Measurements from ENCODE around the gene DLG5. TPM values are rescaled to one million over a fixed set of nuclear protein-coding genes. Genes with fewer than 3 reads are reported as not detected.

Gene DLG5
- total RNA-seq, 2 experiments from 2014 or later, result 2.6 to 3.3 TPM

DNA sequence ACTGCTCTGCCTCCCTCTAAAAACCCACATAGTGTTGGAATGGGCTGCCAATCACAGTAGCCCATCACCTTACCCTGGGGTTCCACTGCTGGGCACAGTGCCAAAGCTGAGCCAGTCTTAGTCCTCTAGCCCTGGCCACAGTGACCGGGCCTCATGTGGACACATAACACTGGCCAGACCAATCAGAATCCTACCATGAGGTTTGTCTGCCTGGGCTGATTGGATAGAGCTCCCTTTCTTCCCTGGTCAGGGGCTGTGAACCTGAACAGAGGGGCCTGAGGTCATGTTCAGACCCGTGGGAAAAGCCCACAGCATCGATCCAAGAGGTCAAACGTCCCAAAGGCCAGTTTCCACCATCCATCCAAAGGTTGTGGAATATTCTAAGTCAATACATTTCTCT, 6.1 kb downstream of the DLG5 start:
- no peak for DNase-seq
- CTCF ChIA-PET, result no interaction called here
- H3K4me1 Mint-ChIP-seq (ENCODE audit: low read depth), result peaks cover 4% of the 10 kb centered on the region
- H3K9me3 Mint-ChIP-seq, result no peaks in the 10 kb centered on the region
- H3K4me3 Mint-ChIP-seq, result no peak overlapping the region
- intact Hi-C loops (cut with micrococcal nuclease), result no loop called here
- no peaks in the 10 kb centered on the region for H3K36me3 Mint-ChIP-seq (ENCODE audit: low read depth)
- H3K27me3 Mint-ChIP-seq (ENCODE audit: low read depth), result peaks cover 32% of the 10 kb centered on the region
- no peak overlapping the region for H3K27ac Mint-ChIP-seq

DNA sequence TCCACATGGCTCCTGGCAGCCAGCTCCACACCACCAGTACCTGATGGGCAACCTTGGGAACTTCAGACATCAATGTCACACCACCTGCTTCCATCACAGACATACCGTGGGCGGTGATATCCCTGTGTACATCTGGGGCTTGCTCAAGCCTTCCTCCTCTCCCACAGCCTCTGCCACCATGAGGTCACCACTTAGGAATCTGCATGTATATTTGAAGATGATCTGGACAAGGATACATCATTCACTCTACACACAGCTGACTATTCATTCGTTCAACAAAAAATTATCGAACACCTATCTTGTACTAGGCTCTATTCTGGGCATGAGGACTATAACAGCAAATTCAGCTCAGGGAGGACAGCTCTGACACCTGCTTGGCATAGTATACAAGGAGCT, 6.8 kb downstream of the DLG5 start:
- Mint-ChIP-seq H3K27ac (no peak overlapping the region), H3K4me1 (ENCODE audit: low read depth) (no peaks in the 10 kb centered on the region), H3K36me3 (ENCODE audit: low read depth) (no peaks in the 10 kb centered on the region), H3K9me3 (no peaks in the 10 kb centered on the region), H3K4me3 (no peak overlapping the region), H3K27me3 (ENCODE audit: low read depth) (peaks cover 26% of the 10 kb centered on the region)
- no peak for DNase-seq
- CTCF ChIA-PET, result no interaction called here
- intact Hi-C loops (cut with micrococcal nuclease), result no loop called here

DNA sequence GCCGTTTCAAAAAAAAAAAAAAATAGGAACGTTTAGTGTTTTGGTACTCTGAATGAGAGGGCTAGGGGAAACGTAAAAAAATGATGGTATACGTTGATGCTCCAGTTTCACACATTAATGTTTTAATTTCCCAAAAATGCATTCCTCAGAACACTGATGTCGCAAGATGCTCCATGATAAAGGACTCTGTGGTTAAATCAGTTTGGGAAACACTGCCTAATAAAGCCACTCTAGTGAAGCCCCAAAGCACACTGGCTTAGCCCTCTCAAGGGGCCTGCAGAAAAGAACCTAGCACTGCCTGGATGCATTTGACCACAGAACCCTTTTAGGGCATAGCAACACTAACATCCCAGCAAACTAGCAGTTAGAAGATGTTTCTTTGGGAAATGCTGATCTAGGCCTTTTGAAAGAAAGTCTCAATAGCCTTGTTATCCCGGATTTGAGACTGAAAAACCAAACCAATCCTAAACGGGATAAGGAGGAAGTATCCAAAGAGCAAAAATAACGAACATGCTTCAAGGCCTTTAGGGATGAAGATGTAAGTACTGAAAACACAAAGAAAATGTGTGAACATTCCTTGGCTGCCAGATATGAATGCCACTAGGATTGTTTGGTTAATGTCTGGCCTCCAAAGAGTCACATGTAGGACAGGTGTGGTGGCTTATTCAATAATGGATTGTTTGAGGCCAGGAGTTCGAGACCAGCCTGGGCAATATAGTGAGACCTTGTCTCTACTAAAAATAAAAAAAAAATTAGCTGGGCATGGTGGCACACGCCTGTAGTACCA, 11.0 kb downstream of the DLG5 start:
- no peak for DNase-seq
- peaks cover 11% of the 10 kb centered on the region for H3K27me3 Mint-ChIP-seq (ENCODE audit: low read depth)
- H3K9me3 Mint-ChIP-seq, result no peaks in the 10 kb centered on the region
- H3K4me1 Mint-ChIP-seq (ENCODE audit: low read depth), result no peaks in the 10 kb centered on the region
- CTCF ChIA-PET, result no interaction called here
- no peak overlapping the region for H3K27ac Mint-ChIP-seq
- H3K36me3 Mint-ChIP-seq (ENCODE audit: low read depth), result no peaks in the 10 kb centered on the region
- no peak overlapping the region for H3K4me3 Mint-ChIP-seq
- intact Hi-C loops (cut with micrococcal nuclease), result no loop called here

DNA sequence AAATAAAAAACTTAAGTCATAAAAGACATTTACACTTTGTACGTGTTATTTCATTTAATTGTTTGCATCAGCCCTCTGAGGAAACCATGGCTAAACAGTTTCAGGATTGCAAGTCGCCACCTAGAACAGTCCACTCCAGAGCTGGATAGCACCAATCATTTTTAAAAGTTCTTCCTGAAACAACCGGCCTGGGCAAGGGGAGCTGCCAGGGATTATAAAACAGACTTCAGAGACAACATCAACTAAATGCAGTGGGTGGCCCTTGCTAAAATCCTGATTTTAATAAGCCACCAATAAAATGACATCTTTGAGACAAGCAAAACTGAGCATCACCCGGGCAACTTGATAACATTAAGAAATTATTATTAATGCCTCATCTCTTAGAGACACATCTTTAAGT, 13.5 kb downstream of the DLG5 start:
- Mint-ChIP-seq H3K27ac (no peak overlapping the region), H3K36me3 (ENCODE audit: low read depth) (no peaks in the 10 kb centered on the region), H3K9me3 (no peaks in the 10 kb centered on the region), H3K27me3 (ENCODE audit: low read depth) (peaks cover 9% of the 10 kb centered on the region), H3K4me1 (ENCODE audit: low read depth) (no peaks in the 10 kb centered on the region), H3K4me3 (no peak overlapping the region)
- CTCF ChIA-PET, result no interaction called here
- DNase-seq, result no peak
- intact Hi-C loops (cut with micrococcal nuclease), result no loop called here

DNA sequence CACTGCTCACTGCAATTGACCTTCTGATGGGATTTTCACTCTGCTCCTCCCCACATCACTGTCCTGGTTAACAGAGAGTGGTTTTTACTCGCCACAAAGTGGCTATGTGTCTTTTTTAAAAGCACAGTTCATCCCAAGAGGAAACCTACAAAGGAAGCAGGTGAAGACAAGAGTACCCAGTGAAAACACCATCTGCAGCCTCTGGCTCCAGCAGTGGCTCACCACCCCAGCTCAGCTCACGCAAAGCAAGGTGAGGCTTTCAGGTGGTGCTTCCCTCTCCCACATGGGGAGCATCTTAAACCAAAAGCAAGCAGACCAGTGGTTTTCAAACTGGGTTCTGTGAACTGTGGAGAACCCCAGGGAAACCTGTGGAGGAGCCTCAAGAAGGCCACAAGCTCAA, 14.0 kb downstream of the DLG5 start:
- Mint-ChIP-seq H3K36me3 (ENCODE audit: low read depth) (no peaks in the 10 kb centered on the region), H3K27ac (no peak overlapping the region)

DNA sequence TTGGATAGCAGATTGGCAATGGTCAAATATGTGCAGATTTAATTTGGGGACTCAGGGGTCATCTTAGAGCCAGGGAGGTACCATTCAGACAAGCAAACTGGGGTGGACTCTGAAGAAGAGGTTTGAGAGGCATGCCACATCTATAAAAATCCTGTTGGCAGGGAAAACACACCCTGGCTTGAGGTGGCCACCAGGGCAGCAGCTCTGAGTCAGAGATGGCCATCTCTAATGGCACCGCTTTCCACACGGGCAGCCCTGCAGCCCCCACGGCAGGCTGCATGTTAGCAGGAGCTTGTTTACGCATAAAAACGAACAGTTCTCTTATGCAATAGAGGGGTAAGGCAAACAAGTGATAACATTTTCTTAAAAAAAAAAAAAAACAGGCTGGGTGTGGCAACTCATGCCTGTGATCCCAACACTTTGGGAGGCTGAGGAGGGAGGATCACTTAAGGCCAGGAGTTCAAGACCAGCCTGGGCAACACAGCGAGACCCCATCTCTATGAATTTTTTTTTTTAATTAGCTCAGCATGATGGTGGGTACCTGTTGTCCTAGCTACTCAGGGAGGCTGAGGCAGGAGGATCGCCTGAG, 14.9 kb downstream of the DLG5 start:
- Mint-ChIP-seq H3K9me3 (no peaks in the 10 kb centered on the region), H3K27ac (no peak overlapping the region), H3K4me3 (no peak overlapping the region), H3K27me3 (ENCODE audit: low read depth) (peaks cover 9% of the 10 kb centered on the region), H3K36me3 (ENCODE audit: low read depth) (no peaks in the 10 kb centered on the region), H3K4me1 (ENCODE audit: low read depth) (no peaks in the 10 kb centered on the region)
- intact Hi-C loops (cut with micrococcal nuclease), result no loop called here
- no peak for DNase-seq
- CTCF ChIA-PET, result interaction anchor here (0.6 to 0.7 kb wide), 2 partner anchors 518 to 817 kb away, joined by 3 read pairs; no protein-coding TSS in a partner anchor

More for the DNA sequence above, 14.0 kb downstream of the DLG5 start:
- H3K4me3 Mint-ChIP-seq, result no peak overlapping the region
- no peak for DNase-seq
- H3K4me1 Mint-ChIP-seq (ENCODE audit: low read depth), result no peaks in the 10 kb centered on the region
- H3K27me3 Mint-ChIP-seq (ENCODE audit: low read depth), result peaks cover 9% of the 10 kb centered on the region
- intact Hi-C loops (cut with micrococcal nuclease), result no loop called here
- H3K9me3 Mint-ChIP-seq, result no peaks in the 10 kb centered on the region
- CTCF ChIA-PET, result no interaction called here

DNA sequence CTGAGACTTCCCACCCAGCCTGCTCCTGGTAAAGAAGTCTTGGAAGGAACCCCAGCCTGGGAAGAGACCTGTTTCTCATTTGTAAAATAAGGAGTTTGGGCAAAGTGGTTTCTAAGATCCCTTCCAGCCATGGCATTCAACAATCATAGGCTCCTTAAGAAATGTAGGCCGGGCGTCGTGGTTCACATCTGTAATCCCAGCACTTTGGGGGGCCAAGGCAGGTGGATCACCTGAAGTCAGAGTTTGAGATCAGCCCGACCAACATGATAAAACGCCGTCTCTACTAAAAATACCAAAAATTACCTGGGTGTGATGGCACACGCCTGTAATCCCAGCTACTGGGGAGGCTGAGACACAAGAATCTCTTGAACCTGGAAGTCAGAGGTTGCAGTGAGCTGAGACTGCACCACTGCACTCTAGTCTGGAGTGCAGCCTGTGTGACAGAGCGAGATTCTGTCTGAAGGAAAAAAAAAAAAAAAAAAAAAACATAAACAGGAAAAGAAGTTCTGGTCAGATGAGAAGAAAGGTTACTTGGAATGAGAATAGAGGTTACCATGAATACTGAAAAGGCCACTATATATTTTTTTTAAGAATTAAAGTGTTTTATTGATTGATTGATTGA, 15.9 kb downstream of the DLG5 start:
- no peak overlapping the region for H3K4me3 Mint-ChIP-seq
- H3K4me1 Mint-ChIP-seq (ENCODE audit: low read depth), result no peaks in the 10 kb centered on the region
- no peak for DNase-seq
- H3K36me3 Mint-ChIP-seq (ENCODE audit: low read depth), result no peaks in the 10 kb centered on the region
- CTCF ChIA-PET, result no interaction called here
- H3K27me3 Mint-ChIP-seq (ENCODE audit: low read depth), result peaks cover 9% of the 10 kb centered on the region
- intact Hi-C loops (cut with micrococcal nuclease), result no loop called here
- no peaks in the 10 kb centered on the region for H3K9me3 Mint-ChIP-seq
- H3K27ac Mint-ChIP-seq, result no peak overlapping the region

DNA sequence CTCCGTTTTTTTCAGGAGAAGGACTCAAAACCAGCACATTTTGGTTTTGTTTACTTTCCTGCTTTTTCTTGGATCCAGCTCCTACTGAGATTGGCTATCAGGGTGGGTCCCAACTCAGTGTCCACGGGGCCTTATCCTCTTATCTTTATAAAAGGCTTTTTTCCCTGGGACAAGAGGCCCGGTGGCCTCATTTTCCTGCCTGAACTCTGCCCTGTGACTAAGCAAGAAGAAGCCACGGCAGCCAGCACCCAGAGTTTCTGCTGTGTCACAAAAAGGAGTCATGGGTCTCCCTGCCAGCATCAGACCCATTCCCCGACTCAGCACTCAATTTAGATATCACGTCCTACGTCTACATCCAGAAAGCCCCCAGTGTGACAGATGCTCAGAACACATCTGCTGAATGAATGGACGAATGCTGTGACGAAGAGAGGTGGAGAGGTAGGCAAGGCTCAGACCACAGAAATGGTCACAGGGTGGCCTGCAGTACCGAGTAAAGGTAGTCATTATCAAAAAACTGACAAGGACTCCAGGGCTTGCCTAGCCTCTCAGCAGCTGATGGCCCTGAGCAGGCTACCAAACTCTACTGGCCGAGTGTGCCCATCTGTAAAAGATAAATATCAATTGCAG, 16.7 kb downstream of the DLG5 start:
- Mint-ChIP-seq H3K4me1 (ENCODE audit: low read depth) (no peaks in the 10 kb centered on the region), H3K4me3 (no peak overlapping the region), H3K27me3 (ENCODE audit: low read depth) (peaks cover 9% of the 10 kb centered on the region), H3K36me3 (ENCODE audit: low read depth) (no peaks in the 10 kb centered on the region), H3K27ac (no peak overlapping the region), H3K9me3 (no peaks in the 10 kb centered on the region)
- no peak for DNase-seq
- CTCF ChIA-PET, result no interaction called here
- intact Hi-C loops (cut with micrococcal nuclease), result no loop called here

DNA sequence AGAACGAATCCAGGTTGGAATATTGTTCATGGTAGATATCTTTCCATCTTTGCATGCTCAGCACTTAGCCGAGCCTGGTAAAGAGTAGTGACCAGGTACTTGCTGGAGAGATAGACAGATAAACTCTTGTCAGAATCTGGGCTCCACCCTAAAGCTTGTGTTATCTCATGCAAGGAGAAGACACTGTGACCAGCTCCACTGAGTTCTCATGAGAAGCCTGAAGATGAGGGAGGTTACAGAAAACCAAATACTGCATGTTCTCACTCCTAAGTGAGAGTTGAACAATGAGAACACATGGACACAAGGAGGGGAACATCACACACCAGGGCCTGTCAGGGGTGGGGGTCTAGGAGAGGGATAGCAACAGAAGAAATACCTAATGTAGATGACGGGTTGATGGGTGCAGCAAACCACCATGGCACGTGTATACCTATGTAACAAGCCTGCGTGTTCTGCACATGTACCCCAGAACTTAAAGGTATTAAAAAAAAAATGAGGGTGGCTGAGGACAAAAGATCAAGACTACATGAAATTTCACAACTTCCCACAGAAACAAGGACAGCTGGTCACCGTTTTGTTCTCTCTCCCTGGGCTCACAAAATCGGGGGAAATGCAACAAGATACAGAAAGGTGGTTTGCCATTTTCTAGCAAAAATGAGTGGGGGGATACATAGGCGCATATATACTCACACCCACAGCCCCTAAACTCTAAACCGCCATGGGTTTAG, 17.4 kb downstream of the DLG5 start:
- Mint-ChIP-seq H3K4me3 (no peak overlapping the region), H3K27me3 (ENCODE audit: low read depth) (peaks cover 9% of the 10 kb centered on the region), H3K27ac (no peak overlapping the region), H3K36me3 (ENCODE audit: low read depth) (no peaks in the 10 kb centered on the region), H3K4me1 (ENCODE audit: low read depth) (no peaks in the 10 kb centered on the region), H3K9me3 (no peaks in the 10 kb centered on the region)
- DNase-seq, result no peak
- CTCF ChIA-PET, result no interaction called here
- intact Hi-C loops (cut with micrococcal nuclease), result no loop called here

DNA sequence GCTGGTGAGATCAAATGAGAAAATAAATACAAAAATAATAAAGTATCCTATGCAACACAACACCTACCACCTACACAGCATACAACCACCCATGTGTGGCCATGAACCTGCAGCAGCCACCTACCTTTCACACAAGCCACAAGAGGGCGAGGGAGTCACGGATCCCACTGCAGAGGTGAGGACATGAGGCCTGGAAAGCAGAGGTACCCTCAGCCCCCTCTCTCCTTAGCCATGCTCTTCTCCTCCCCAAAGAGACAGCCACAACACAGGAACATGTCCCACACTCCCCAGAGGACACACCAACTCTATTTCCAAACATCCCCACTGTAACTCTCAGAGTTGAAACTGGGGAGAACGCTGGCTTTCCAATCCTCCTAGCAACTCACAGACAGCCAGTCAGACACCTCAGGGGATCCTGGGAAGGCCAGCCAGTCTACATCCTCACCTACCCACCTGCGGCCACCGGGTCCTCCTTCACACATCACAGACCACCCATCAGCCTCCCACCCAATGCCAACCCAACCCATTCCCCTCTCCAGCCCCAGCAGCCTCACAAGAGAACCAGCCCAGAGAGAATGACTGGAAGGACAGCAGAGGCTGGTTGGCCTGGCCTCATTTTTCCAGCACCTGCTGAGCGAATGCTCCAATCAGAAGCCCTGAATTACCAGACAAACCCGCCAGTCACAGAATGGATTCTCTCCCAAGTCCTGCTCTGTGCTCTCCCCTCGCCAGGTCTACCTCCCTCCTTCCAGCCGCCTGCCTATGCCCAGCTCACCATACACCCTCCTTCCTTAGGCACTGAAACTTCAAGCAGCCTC, 18.4 kb downstream of the DLG5 start:
- H3K27me3 Mint-ChIP-seq (ENCODE audit: low read depth), result peaks cover 9% of the 10 kb centered on the region
- H3K36me3 Mint-ChIP-seq (ENCODE audit: low read depth), result no peaks in the 10 kb centered on the region
- CTCF ChIA-PET, result no interaction called here
- peak; percentile 19 for DNase-seq
- H3K4me1 Mint-ChIP-seq (ENCODE audit: low read depth), result no peaks in the 10 kb centered on the region
- H3K27ac Mint-ChIP-seq, result no peak overlapping the region
- intact Hi-C loops (cut with micrococcal nuclease), result no loop called here
- H3K9me3 Mint-ChIP-seq, result no peaks in the 10 kb centered on the region
- no peak overlapping the region for H3K4me3 Mint-ChIP-seq

DNA sequence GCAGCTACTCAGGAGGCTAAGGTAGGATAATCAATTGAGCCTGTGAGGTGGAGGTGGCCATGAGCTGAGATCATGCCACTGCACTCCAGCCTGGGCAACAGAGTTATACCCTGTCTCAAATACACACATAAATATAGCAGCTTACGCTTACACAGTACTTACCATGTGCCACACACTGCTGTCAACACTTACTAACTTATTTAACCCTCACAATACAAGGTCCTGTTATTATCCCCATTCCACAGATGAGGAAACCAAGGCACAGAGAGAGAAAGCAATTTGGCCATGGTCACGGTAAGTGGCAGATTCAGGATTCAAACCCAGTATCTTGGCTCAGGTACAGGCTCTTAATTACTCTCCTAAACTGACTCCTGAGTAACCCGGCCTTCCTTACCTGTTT, 19.1 kb downstream of the DLG5 start:
- intact Hi-C loops (cut with micrococcal nuclease), result no loop called here
- peaks cover 9% of the 10 kb centered on the region for H3K27me3 Mint-ChIP-seq (ENCODE audit: low read depth)
- no peak overlapping the region for H3K4me3 Mint-ChIP-seq
- no peaks in the 10 kb centered on the region for H3K9me3 Mint-ChIP-seq
- no peaks in the 10 kb centered on the region for H3K36me3 Mint-ChIP-seq (ENCODE audit: low read depth)
- H3K4me1 Mint-ChIP-seq (ENCODE audit: low read depth), result no peaks in the 10 kb centered on the region
- H3K27ac Mint-ChIP-seq, result no peak overlapping the region
- CTCF ChIA-PET, result no interaction called here
- no peak for DNase-seq

DNA sequence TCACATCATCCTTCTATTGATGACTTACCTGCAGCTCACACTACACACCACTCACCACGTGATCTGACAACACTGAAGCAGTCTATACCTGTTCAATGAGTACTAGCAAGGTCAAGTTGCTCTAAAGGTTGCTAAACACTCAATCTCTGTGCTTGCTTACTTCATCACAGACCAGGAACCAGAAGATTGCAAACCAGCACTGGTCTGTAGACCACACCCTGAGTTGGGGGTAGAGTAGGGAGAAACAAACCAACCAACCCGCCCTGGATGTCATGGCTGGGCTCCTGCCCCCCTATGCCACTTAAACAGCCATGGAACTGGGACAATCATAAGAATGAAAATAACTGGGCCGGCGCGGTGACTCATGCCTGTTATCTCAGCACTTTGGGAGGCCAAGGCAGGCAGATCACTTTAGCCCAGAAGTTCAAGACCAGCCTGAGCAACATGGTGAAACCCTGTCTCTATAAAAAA, 19.6 kb downstream of the DLG5 start:
- no peak overlapping the region for H3K4me3 Mint-ChIP-seq
- H3K36me3 Mint-ChIP-seq (ENCODE audit: low read depth), result no peaks in the 10 kb centered on the region
- DNase-seq, result no peak
- no peaks in the 10 kb centered on the region for H3K4me1 Mint-ChIP-seq (ENCODE audit: low read depth)
- CTCF ChIA-PET, result no interaction called here
- peaks cover 9% of the 10 kb centered on the region for H3K27me3 Mint-ChIP-seq (ENCODE audit: low read depth)
- intact Hi-C loops (cut with micrococcal nuclease), result no loop called here
- H3K9me3 Mint-ChIP-seq, result no peaks in the 10 kb centered on the region
- H3K27ac Mint-ChIP-seq, result no peak overlapping the region

Measured in activated naive CD4-positive, alpha-beta T cell treated with anti-CD3 and anti-CD28 coated beads for 36 hours (primary cell).